DND-41 (cell line): ENCODE data around the gene OPCML.

Experiments used
- ATAC-seq: fragments of 200-7000 bp; cut with Tn5 transposase; 3 replicates; pipeline ENCODE4 v1.9.1; 2021; ENCODE audit warnings: low read depth; ENCODE audit not compliant: insufficient read depth
- DNase-seq: peaks from one replicate; pipeline ENCODE4 v3.0.0-alpha.2; 2020
- H2AFZ ChIP-seq: 2 replicates; pipeline ENCODE4 v1.6.0; 2012; ENCODE audit warnings: low read depth, low read length
- H3K27ac ChIP-seq: 2 replicates; pipeline ENCODE4 v1.5.1; 2012; ENCODE audit warnings: low read length, inconsistent platforms
- H3K27me3 ChIP-seq: fragments of 200-600 bp; sonication (generic); 2 replicates; pipeline ENCODE4 v1.6.0; 2012; ENCODE audit warnings: low read length, mild to moderate bottlenecking, inconsistent platforms; ENCODE audit not compliant: insufficient read depth, poor library complexity
- H3K36me3 ChIP-seq: 2 replicates; pipeline ENCODE4 v1.5.1; 2012; ENCODE audit warnings: low read length, inconsistent platforms; ENCODE audit not compliant: insufficient read depth
- H3K4me1 ChIP-seq: 2 replicates; pipeline ENCODE4 v1.5.1; 2012; ENCODE audit warnings: mild to moderate bottlenecking, low read length; ENCODE audit not compliant: insufficient read depth
- H3K4me2 ChIP-seq: 2 replicates; pipeline ENCODE4 v1.6.0; 2012; ENCODE audit warnings: mild to moderate bottlenecking, moderate library complexity, low read length, inconsistent platforms; ENCODE audit not compliant: insufficient read depth
- H3K4me3 ChIP-seq, 2 experiments: fragments of 200-600 bp in 1 of 2; shearing (Covaris generic) in 1 of 2; 2 replicates each; pipeline ENCODE4 v1.5.1; 2012 to 2016; ENCODE audit warnings: inconsistent platforms in 2 of 2, low read length in 2 of 2, mild to moderate bottlenecking in 2 of 2, low read depth in 1 of 2, moderate library complexity in 1 of 2
- H3K79me2 ChIP-seq: 2 replicates; pipeline ENCODE4 v1.6.0; 2012; ENCODE audit warnings: low read length, inconsistent platforms; ENCODE audit not compliant: insufficient read depth
- H3K9ac ChIP-seq: 2 replicates; pipeline ENCODE4 v1.6.0; 2012; ENCODE audit warnings: low read depth, mild to moderate bottlenecking, inconsistent platforms, low read length, moderate library complexity
- H3K9me3 ChIP-seq: 2 replicates; pipeline ENCODE4 v1.5.1; 2012; ENCODE audit warnings: low read length, moderate library complexity, mild to moderate bottlenecking, inconsistent platforms; ENCODE audit not compliant: insufficient read depth, severe bottlenecking
- H4K20me1 ChIP-seq: 2 replicates; pipeline ENCODE4 v1.6.0; 2012; ENCODE audit warnings: low read length; ENCODE audit not compliant: insufficient read depth
- EZH2 ChIP-seq: IDR thresholded peaks from 3 replicates; pipeline ENCODE4 v1.6.1; 2012; ENCODE audit warnings: borderline replicate concordance, low read depth, mild to moderate bottlenecking, moderate library complexity, low read length, inconsistent platforms; ENCODE audit not compliant: severe bottlenecking
- TF ChIP-seq, protein P1 (sequence below): IDR thresholded peaks from 2 replicates; pipeline ENCODE4 v1.5.1; 2012; ENCODE audit warnings: borderline replicate concordance, low read length, moderate library complexity, mild to moderate bottlenecking; ENCODE audit not compliant: poor library complexity, severe bottlenecking; ENCODE audit errors: extremely low read depth

OPCML gene

DNA sequence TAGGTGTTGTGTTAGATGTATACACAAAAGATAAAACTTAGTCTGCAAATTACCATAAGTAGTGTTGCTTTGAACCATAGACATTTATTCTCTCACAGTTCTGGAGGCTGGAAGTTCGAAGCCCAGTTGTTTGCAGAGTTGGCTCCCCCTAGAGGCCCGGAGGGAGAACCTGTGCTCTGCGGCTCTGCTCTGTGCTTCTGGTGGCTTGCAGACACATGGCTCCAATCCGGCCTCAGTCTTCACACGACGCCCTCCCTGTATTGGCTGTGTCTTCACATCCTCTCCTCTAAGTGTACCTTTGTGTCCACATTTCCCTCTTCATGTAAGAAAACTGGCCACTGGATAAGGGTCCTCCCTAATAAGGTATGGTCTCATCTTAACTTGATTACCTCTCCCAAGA, 128.4 kb downstream of the OPCML start:
- H3K4me2 ChIP-seq: no peak overlapping the region
- no peaks in the 10 kb centered on the region for H3K79me2 ChIP-seq
- DNase-seq (peak; percentile 21), ATAC-seq (no peak)
- no peaks in the 10 kb centered on the region for H3K36me3 ChIP-seq
- TF ChIP-seq EZH2: no peak
- TF ChIP-seq, protein P1, sequence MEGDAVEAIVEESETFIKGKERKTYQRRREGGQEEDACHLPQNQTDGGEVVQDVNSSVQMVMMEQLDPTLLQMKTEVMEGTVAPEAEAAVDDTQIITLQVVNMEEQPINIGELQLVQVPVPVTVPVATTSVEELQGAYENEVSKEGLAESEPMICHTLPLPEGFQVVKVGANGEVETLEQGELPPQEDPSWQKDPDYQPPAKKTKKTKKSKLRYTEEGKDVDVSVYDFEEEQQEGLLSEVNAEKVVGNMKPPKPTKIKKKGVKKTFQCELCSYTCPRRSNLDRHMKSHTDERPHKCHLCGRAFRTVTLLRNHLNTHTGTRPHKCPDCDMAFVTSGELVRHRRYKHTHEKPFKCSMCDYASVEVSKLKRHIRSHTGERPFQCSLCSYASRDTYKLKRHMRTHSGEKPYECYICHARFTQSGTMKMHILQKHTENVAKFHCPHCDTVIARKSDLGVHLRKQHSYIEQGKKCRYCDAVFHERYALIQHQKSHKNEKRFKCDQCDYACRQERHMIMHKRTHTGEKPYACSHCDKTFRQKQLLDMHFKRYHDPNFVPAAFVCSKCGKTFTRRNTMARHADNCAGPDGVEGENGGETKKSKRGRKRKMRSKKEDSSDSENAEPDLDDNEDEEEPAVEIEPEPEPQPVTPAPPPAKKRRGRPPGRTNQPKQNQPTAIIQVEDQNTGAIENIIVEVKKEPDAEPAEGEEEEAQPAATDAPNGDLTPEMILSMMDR: peak; percentile 56
- H3K9me3 ChIP-seq: no peaks in the 10 kb centered on the region
- no peaks in the 10 kb centered on the region for H4K20me1 ChIP-seq
- H3K9ac ChIP-seq: no peak overlapping the region
- no peak overlapping the region for H2AFZ ChIP-seq
- H3K27me3 ChIP-seq: peaks cover 8% of the 10 kb centered on the region
- H3K4me3 ChIP-seq: no peak overlapping the region
- H3K4me1 ChIP-seq: no peaks in the 10 kb centered on the region
- no peak overlapping the region for H3K27ac ChIP-seq

DNA sequence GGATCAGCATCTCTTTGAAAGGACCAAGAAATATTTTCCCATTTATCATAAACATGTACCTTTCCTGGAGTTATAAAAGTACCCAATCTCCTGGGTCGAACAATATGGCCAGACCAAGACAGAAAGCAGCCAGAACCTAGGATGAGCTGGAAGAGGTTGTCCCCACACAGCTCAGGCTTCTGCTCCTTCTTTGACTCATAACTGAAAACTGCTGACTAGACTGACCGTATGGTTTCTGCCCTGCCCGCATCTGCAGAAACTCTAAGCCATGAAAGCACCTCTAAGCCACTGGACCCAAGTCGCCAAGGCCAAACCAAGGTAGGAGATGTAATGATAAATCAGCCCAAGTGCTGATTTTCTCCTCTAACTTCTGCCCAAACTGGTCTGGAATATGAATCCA, 129.8 kb downstream of the OPCML start:
- H3K27ac ChIP-seq: no peak overlapping the region
- H3K36me3 ChIP-seq: no peaks in the 10 kb centered on the region
- no peaks in the 10 kb centered on the region for H3K79me2 ChIP-seq
- no peaks in the 10 kb centered on the region for H4K20me1 ChIP-seq
- H3K9ac ChIP-seq: no peak overlapping the region
- DNase-seq: no peak
- no peak overlapping the region for H3K4me2 ChIP-seq
- ATAC-seq: no peak
- no peaks in the 10 kb centered on the region for H3K4me1 ChIP-seq
- peaks cover 8% of the 10 kb centered on the region for H3K27me3 ChIP-seq
- H3K4me3 ChIP-seq: no peak overlapping the region
- H2AFZ ChIP-seq: no peak overlapping the region
- TF ChIP-seq, protein P1: no peak
- no peak for TF ChIP-seq EZH2
- H3K9me3 ChIP-seq: no peaks in the 10 kb centered on the region

DNA sequence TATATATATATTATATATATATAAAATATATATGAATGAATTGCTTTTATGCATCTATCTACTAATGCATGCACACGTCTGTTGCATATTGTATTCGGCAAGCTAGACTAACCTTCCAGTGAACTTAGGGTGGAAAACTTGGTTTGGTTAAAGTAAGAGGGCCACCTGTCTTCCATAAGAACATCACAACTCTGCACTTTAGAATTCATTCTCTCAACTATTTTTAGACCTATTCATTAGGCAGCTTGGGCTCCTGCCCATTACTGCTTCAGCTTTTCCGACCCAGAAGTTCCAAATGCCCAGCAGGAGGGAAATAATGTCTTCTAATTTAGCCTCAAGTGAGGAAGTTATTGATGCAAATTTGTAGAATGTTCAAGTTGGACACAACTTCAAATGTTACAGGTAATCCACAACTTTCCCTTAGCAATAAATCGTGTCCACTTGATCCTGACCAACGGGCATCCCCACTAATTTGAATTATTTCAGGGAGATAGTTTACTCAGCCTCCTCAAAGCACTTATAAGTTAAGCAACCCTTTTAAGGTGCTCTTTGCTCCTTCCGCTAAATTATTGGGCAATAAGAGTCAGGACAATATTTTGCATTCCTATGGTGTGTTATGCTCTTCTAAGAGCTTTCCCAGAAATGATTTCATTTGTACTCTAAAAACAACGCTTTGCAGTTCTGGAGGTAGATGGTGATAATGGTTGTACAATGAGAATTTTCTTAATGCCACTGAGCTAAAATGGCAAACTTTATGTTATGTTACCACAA, 132.3 kb downstream of the OPCML start:
- Histone ChIP-seq H4K20me1 (no peaks in the 10 kb centered on the region), H2AFZ (no peak overlapping the region), H3K27ac (no peak overlapping the region), H3K9me3 (no peaks in the 10 kb centered on the region), H3K36me3 (no peaks in the 10 kb centered on the region), H3K27me3 (peaks cover 15% of the 10 kb centered on the region), H3K4me2 (no peak overlapping the region), H3K9ac (no peak overlapping the region), H3K4me3 (no peak overlapping the region), H3K4me1 (no peaks in the 10 kb centered on the region), H3K79me2 (no peaks in the 10 kb centered on the region)
- DNase-seq: no peak
- TF ChIP-seq EZH2: no peak
- TF ChIP-seq, protein P1: no peak
- ATAC-seq: no peak

DNA sequence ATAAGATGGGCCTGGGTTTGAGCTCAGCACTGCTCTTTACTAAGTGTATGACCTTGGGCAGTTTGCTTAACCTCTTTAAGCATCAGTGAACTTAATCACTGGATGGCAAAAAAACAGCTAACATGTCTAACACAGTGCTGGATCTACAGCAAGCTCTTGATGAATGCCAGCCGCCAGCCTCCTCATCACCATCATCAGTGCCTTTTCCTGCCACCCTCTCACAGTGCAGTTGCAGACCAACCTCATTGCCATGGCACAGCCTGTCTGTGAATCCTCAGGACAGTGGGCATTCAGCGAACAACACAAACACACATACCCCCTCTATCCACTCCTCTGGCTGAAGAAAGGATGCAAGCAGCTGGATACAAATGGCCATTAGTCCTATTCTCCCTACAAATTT, 133.0 kb downstream of the OPCML start:
- Histone ChIP-seq H3K79me2 (no peaks in the 10 kb centered on the region), H2AFZ (no peak overlapping the region), H3K9ac (no peak overlapping the region), H3K4me2 (no peak overlapping the region), H3K4me1 (no peaks in the 10 kb centered on the region), H3K27ac (no peak overlapping the region), H3K27me3 (peaks cover 14% of the 10 kb centered on the region), H3K36me3 (no peaks in the 10 kb centered on the region), H3K4me3 (no peak overlapping the region), H3K9me3 (no peaks in the 10 kb centered on the region), H4K20me1 (no peaks in the 10 kb centered on the region)
- no peak for TF ChIP-seq EZH2
- TF ChIP-seq, protein P1: no peak
- ATAC-seq (no peak), DNase-seq (no peak)
